CD4-positive, alpha-beta T cell treated with Interleukin-17A for 1 hour (primary cell): ENCODE measurements around the gene CCM2.

Experiments
- DNase-seq: peaks from one replicate; pipeline ENCODE4 v3.0.0-alpha.2; 2020

The CCM2 gene

DNA sequence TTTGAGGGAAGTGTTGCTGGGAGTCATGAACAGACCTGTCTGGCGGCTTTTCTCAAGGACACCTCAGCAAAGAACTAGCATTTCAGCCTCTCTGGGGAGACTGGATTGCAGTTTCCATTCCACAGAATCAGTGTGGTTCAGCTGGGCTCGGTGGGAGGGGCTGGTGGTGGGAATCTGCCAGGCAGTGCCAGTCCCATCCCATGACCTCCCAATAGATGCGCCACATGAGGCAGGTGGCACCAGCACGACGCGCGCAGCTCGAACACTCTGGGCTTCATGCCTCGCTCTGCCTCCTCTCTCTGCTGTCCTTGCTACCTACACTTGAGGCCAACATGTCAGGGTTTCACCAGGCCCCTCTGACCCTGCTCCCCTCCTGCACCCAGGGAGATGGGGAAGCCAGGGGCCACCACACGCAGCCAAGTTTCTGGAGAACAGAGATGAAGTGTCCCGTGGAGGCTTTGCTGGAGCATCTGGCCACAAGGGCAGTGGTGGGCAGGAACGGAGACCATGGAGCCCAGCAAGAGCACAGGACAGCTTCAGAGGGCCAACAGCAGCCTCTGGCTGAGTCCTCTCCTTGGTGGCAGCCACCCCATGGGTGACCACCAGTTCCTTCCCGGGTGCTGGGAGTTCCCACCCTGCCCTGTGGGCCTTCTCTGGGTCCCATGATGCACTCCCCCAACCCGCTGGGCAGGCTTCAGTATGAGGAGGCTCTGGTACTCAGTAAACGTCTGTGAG lies 86.5 kb downstream of the CCM2 start:
- DNase-seq = no peak

DNA sequence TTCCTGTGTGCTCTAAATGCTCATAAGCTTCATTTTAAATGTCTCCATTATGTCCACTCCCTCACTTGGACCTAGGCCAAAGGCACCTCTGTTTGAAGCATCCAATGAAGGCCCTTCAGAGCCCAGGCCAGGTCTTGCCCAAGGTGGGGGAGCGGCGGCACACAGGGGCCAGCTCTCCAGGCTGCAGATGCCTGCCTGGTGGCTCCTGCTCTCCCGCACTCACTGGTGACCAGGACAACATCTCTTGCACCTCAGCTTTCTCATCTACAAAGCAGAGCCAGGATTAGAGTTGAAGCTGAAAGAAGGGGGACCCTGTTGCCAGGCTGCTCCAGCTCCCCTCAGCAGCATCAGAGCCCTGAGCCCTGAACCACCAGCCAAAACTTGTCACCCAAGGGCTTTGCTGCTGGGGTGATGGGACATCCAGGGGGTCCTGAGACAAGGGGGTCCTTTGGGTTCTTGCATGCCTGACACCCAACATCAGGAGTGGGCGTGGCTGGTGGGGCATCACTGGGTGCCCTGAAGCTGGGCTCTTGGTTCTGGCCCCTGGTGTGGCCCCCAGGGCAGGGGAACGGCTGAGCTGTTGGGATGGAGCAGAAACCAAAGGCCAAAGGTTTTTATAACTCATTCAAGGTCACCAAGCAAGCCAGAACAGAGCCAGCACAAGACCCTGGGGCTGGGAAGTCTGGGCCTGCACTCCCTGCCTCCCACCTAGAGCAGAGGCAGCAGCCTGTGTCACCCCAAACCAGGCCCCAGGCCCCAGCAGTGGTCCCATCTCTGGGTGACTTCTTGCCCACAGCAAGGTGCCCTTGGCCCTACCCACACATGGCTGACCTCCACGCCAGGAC lies 87.5 kb downstream of the CCM2 start:
- no peak for DNase-seq

DNA sequence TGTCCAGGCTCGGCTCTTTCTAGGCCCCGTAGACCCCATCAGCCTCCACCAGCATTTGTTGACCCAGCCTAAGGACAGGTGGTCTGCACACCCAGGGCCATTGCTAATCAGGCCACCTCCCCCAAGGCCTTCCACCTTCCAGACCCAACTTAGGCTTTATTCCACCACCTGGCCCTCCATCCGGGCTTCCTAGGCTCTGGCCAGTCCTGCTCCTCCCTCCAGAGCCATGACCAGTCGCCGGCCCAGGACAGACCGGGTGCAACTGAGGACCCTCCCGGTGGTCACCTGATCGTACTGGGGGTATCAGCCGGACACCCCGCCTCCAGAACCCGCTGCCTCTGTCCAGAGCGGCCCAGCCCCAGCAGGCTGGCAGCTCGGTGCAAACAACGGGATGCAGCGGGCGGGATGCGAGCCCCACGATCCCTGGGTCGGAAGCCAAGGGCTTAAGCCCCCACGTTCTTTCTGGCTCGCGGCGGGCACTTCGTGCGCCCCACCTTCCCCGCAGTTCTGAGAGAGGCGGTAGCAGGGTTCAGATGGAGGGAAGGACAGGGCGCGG lies 88.2 kb downstream of the CCM2 start:
- DNase-seq = no peak

DNA sequence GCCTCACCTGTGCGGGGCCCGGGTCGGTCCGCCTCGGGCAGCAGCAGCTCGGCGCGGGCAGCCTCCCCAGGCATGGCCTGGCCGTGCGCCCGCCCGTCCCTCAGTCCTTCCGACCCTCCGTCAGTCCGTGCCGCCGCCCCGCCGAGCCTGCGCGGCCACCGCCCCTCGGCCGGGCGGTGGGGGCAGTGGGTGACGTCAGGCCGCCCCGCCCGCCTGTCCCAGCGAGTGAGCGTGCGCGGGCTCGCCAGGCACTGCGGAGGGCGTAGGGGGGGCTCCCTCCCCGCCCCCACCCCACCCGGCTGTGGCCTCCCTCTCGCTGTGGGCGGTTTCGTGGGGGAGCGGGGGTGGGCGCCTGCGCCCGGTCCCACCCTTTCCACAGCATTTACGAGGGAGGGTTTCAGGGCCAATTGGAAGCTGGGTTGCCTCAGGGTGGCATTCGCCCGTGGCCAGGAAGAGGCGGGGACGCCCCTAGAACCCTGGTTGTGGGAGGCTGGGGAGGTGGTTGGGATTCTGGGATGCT lies 88.9 kb downstream of the CCM2 start, which contains the start of gene NACAD:
Gene NACAD, minus strand, starts transcription at position 149 of the 520 bp plus-strand sequence. Its CDS starts 75 bp downstream, at position 74.
- DNase-seq = peak; percentile 35

DNA sequence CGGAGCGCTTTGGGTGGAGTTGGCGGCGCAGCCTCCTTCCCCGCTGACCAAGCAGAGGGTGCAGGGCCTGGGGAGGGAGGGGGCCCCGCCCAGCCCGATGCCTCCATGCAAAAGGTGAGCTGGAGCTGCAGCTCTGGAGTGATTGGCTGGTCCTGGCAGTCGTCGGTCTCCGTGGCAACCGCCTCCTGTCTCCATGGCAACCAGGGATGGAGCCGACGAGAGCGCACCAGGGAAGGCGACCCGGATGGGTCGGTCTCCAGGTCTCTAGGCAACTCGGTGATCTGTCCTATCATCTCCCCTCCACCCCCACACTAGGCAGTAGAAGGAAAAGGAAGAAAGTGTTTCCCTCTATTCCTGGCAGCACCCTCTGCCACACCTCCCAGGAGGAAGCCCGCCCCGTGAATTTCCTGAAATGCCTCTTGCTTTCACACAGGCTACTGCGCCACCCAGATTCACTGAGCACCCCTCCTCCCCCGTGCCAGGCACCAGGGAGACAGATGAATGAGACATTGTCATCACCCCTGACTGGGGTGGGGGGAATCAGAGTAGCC lies 89.4 kb downstream of the CCM2 start:
- peak; percentile 74 for DNase-seq

DNA sequence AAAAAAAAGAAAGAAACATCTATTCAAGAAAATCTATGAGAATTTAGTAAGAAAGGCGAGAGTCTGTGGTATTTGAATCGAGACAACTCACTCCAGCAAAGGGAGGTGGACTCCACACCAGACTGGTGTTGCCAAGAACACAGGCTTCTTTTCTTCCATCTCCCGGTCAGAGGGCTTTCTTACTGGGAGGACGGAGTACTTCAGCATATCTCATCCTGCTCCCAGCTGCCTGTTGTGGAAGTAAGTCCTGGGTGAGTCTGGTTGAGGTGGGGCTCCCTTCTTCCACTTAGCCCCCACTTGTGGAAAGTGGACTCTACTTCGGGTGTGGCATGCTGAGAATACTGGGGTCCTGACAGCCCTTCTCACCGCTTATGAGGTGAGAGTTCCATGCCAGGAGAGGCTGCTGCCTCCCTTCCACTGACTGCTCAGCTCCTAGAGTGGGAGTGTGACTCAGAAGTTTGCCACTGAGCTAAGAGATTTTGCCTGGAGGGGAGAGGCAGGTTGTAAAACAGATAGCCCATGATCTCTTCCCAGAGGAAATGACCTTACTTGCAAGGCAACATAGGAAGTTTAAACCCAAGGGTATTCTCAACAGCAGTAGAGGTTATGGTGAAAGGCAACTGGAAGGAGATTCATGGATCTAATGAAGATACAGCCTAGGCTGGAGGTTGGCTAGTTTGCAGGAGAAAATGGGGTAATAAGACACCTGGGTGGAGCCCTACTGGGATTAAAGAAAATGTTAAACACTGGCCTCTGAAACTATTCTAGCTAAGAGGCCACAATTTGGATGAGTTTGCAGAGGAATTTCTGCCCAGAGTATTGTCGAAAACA lies 92.3 kb downstream of the CCM2 start:
- no peak for DNase-seq

DNA sequence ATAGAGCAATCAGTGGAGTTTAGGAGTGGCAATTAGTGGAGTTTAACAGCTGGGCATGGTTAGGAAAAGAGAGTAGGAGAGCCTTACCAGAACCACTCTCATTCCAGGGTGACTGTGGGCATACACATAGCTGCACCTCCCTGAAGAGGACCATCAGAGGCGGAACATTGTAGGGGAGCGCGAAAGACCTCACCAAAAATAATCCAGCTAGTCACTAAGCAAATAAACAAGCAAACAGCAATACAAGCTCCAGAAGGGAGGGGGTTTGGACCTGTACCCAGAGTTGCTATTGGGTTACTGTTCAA lies 92.9 kb downstream of the CCM2 start:
- no peak for DNase-seq

DNA sequence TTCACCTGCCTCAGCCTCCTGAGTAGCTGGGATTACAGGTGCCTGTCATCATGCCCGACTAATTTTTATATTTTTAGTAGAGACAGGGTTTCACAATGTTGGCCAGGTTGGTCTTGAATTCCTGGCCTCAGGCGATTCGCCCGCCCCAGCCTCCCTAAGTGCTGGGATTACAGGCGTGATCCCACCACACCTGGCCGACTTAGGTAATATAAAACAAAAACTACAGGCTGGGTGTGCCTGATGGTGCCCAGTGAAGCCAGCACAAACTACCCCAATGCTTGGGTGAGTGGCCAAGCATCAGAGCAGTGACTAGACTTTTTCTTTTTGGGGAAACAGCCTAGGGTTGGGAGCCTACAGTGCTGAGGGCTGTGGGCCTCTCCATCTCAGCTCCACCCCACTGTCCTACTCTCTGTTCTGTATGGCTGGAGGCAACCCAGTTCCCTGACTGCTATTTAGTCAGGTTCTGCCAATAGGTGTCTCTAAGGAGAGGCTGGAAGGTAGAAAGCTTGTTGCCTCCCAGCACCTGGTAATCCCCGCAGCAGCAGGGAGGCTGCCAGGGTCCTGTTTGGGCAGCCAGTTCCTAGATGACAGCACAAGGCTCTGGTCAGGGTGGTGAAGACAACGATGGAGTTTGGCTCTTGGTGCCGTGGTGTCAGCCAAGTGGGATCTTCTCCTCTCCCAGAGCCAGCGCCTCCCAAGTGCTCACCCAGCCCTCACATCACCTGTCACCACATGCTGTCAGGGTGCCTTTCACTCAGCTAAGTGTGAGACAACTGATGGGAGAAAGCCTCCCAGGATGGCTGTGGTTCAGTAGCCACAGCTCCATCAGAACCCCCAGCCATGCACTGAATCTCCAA lies 99.2 kb downstream of the CCM2 start:
- no peak for DNase-seq

DNA sequence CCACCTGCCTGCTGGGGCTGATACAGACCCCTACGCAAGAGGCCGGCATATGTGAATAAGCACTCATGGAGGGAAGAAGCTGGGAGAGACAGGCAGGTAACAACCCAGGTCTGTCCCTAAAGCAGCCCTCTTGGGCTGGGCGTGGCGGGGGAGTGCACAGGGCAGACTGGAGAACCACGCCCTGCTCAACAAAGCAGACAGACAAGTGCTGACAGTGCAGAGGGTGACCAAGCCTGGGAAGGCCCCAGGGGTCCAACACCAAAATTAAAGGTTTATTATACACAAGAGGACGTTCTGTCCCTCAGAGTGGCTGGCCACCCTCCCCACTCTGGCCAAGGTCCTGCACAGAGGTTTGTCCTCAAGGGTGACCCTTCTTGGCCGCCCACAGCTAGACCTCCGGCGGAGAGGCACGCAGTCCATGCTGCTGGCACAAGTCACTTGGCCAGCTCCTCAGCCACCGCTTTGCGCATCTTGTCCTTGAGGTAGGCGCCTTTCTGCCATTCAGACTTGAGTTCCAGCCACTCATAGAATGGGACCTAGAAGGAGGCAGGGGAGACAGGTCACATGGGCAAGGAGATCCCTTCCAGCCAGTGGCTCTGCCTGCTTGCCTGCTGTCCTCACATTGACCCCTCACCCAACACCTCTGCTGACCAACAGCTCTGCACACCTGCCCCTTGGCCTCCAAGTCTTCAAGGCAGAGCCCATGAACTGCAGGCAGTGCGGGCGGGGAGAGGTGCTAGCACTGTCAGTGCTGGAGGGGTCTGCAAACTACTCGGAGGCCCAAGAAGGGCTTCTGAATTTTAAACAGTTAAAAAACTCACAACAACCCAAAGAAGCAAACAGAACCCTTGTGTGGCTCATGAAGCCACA lies 100.1 kb downstream of the CCM2 start:
- DNase-seq = no peak

DNA sequence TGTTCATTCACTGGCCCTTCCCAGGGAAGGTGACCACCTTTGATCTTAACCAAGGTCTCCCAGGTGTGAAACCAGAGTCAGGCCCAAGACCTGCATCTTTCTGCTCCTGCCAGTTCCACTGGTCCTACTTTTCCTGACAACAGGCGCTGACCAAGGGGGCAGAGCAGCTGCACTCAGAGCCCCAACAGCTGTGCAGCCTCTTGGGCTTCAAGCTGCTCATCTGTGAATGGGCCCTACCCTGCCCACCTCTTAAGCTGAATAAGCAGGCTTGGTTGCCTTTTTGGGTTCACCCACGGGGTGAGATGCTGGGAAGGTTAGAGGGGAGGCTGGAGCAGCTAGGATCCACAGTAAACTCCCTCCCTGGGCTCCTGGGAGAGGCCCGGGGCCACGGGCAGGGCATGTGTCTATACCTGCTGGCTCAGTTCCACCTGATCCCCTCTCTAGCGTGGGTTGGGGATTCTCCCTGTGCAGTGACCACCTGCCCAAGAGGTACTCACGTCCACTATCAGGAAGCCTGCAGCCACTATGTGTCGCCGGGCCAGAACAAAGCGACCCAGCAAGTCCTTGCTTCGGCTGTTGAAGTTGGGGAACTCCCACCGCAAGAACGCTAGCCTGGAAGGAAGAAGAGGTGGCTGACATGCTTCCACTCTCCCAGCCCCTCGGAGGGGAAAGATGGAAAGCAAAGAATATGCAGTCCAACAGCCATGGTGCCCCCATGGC lies 100.9 kb downstream of the CCM2 start:
- no peak for DNase-seq

DNA sequence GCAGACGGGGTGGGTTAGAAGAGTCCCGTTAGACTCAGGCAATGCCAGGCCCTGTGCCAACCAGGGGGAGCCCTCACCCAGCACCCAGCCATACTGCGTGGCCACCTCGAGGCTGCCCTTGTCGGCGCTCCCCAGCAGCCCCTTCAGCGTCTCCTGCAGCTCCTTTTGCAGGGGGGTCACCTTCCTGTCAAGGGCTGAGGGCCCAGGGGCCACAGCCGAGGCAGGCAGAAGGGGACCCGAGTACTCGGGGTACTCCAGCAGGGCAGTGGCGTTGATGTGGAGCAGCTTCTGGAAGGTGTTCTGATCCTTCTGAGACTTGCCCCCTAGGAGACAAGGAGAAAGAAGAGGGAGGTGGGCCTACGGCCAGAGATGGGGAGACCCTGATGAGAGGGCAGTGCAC lies 101.7 kb downstream of the CCM2 start:
- DNase-seq = no peak

DNA sequence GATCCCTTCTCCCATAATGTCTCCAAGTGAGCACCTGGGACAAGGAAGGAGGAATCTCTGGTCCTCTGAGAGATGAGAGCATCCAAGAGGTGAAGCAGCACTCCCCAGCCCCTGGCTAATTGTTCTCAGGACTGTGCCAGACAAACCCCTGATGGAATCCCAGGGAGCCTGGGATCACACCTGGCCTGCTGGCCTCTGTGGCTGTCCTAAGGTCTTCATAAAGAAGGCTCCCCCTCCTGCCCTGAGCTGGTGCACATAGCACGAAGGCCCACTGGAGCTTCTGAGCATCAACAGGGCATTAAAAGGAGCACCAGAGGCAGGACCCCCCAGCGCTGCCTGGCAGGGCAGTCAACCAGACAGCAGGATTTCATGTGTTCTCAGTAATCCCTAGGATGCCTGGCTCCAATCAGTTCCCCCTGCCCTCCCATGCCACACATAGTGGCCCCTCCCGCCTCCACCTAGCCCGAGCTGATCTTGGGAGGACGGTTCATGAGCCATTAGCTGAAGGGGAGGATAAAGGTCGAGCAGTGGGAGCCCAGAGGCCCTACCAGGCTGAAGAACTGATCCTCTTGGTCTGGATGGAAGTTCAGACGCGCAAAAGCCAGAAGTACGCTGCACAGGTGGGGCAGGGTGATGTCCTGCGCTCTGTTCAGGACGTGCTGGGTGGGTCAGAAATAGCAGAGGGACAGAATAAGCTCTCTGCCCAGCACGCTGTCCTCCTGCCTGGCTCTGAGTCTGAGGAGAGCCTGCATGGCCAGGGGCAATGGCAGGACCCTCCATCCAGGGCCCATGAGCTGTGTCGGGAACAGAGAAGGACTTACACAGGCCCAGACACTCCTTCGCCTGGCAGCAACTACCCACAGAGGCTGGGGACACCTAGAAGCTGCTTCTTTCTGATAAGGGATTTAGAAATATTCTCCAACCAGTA lies 103.0 kb downstream of the CCM2 start:
- DNase-seq = no peak

DNA sequence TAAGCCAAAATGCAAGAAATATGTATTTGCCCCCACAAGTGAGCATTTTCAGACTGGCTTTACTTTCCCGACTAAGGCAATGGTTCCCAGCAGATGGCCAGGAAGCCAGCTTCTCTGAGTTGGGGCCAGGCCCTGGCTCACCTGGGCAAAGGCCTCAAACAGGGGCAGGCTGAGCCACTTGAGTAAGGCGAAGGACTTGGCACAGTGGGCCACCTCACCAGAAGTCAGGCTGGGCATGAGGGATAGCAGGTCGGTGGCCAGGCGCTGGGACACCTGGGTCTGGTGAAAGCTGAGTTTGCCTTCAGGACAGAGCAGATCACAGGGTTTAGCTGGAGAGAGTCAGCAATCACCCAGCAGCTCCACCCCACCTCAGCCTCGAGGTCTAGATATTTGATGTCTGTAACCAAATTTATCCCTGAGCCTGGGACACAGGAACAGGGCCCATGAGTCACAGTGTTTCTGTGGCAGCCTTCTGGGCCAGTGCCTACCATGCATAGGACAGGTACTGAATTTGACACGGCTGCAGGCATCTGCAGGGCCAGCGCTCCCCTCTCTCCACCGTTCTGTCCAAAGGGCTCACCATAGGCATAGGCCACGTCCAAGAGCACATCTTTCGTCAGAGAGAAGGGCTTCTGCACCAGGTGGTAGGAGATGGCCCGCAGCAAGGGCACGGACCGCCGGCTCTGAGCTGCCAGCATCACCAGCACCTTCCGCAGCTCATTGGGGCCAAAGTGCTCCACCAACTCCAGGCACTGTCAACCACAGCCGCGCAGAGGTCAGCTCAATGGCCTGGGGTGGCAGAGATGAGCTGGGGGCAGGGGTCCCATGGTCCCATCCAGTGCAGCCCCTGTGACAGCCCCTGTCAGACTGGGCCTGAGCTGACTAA lies 104.2 kb downstream of the CCM2 start:
- no peak for DNase-seq

DNA sequence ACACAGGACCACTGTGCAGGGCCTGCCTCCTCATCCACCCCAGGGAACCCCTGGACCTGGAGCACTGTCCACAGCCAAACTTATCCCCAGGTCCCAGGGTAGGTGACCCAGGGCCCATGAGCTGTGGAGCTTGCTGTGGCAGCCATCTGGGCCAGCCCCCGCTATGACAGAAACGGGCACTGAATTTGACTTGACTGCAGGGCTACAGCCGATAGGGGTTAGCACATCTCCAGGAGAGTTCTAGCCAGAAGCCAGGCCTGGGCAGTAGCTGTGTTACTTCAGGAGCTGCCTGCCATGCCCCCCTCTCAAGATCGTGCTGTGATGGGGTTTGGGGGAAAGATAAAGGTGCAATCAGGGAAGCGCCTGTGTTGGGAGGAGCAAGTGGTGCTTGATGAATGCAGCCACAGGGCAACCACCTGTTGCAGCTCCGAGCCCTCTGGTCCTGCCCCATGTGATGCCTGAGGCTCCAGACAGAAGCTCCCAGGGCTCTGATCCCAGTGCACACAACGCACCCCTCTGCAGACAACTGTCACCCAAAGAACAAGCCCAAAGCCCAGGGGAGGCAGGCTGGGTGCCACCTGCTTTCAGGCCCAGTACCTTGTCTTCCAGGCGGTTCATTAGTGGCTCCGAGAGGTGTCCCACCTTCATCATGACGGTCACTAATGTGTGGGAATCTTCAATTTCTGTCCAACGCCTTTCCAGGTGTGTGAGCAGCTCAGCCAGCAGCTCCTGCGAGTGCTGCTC lies 105.0 kb downstream of the CCM2 start:
- no peak for DNase-seq

DNA sequence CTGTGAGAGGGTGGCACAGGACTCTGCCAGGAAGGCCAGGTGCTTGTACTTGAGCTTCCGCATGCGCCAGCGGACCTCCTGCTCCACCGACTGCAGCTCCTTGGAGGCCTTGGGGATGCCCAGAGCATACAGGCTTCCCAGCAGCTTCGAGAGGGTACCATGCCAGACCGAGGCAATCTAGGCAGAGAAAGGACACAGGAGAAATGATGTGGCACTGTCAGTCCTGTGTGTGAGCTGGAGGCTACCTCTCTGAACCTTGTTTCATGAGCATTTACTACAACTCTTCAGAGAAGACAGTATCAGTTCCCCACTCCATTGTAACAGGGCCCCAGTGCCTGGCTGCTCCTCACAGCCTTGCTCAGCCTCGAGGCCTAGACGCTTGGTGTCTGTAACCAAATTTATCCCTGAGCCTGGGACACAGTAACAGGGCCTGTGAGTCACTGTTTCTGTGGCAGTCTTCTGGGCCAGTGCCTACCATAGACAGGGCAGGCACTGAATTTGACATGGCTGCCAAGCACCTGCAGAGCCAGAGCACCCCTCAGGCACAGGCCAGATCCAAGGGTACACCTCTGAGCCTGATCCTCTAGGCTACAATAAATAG lies 105.7 kb downstream of the CCM2 start:
- no peak for DNase-seq

DNA sequence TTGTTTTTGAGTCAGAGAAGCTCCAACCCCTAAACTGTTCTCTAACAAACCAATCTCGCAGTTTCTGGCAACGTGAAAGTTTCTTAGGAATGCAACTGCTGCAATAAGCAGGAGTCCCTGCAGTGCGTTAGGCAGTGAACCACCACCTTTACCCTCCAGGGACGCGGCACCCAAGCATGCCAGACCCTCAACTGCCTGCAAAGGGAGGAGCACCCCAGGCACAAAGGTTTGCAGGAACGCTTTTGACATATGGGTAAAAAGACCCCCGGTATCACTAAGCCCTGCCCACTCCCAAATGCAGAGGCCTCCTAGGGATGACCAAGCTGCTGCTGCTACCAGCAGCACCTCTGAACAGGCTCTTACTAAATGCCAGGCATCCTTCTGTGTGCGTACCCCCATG lies 106.8 kb downstream of the CCM2 start:
- DNase-seq = no peak

DNA sequence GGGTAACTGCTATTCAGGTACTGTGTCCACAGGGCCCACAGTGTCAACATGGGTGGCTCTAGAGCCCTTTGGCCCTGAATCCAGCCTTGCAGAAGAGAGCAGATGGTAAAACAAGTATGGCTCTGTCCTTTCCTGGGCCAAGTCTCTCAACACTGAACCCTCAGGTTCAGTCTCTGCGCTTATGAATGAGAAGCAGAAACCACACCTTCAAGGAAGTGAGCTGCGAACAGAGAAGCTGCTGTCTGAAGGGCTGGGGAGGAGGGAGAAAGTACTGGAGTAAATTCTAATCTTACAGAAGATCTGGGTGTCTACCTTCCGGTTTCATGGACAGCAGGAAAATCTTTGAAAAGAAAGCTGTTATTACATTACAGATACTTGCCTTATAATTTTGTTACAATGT lies 107.4 kb downstream of the CCM2 start:
- no peak for DNase-seq
